Neuron (in vitro differentiated cells): Measurements from ENCODE around the gene LVRN.

Source experiments
- H2AFZ ChIP-seq: one replicate; pipeline ENCODE4 v1.6.1; 2013; ENCODE audit warnings: low read depth, mild to moderate bottlenecking, inconsistent platforms, low read length, moderate library complexity
- H3K27me3 ChIP-seq: one replicate; pipeline ENCODE4 v1.6.1; 2013; ENCODE audit warnings: low read length; ENCODE audit not compliant: insufficient read depth
- H3K36me3 ChIP-seq: one replicate; pipeline ENCODE4 v1.6.1; 2013; ENCODE audit warnings: low read length; ENCODE audit not compliant: insufficient read depth
- H3K4me1 ChIP-seq: one replicate; pipeline ENCODE4 v1.6.1; 2013; ENCODE audit warnings: low read length; ENCODE audit not compliant: insufficient read depth
- H3K4me3 ChIP-seq: 2 replicates; pipeline ENCODE4 v1.5.1; 2013; ENCODE audit warnings: mild to moderate bottlenecking, low read length, moderate library complexity
- H3K9me3 ChIP-seq: one replicate; pipeline ENCODE4 v1.6.1; 2013; ENCODE audit warnings: low read length

LVRN gene

DNA sequence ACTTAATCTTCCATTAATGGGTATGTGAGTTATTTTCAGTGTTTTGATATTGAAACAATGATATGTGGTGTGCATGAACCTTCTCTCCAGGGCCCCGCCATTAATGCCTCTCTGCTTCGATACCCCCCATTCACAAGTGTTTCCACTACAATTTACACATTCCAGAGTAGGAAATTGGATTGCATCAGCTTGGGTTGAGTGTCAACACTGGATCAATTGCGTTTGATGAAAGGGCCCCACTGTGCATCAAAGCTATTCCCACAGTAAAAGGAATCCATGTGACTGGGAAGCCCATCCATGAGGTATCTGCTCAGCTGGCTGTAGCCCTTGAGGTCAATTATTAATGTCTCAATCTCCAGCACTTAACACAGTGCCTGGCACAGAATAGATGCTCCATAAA, 17.8 kb upstream of the LVRN start:
- Histone ChIP-seq H3K4me3 (no peak overlapping the region), H3K4me1 (no peaks in the 10 kb centered on the region), H3K9me3 (no peaks in the 10 kb centered on the region), H3K36me3 (no peaks in the 10 kb centered on the region), H3K27me3 (no peaks in the 10 kb centered on the region), H2AFZ (no peak overlapping the region)

DNA sequence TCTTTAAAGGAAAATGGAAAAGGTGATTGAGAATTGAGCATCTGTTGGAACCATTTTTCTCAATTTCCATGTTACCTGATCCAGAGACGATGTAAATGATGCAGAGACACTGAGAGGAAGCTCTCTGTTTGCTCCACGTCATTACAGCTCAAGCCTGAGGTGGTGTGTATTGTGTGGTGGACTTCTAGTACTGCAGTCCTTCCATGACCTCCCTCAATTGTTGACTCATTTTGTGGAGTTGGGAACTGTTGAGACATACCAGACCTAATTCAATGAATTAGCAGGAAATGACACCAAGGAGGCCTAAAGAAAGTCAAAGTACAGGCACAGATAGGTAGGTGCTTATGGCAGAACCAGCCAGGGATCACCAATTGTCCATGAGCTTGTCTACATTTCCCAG, 15.6 kb upstream of the LVRN start:
- Histone ChIP-seq H3K4me1 (no peaks in the 10 kb centered on the region), H3K36me3 (no peaks in the 10 kb centered on the region), H2AFZ (no peak overlapping the region), H3K4me3 (no peak overlapping the region), H3K9me3 (no peaks in the 10 kb centered on the region), H3K27me3 (no peaks in the 10 kb centered on the region)

- Histone ChIP-seq H2AFZ (no peak overlapping the region), H3K36me3 (no peaks in the 10 kb centered on the region), H3K27me3 (no peaks in the 10 kb centered on the region), H3K9me3 (no peaks in the 10 kb centered on the region), H3K4me1 (no peaks in the 10 kb centered on the region), H3K4me3 (no peak overlapping the region)
Measured at GRCh38 chr5:115947260-115947659, 15.0 kb upstream of the LVRN start.

- no peaks in the 10 kb centered on the region for H3K4me1 ChIP-seq
- H2AFZ ChIP-seq: no peak overlapping the region
- no peaks in the 10 kb centered on the region for H3K27me3 ChIP-seq
- H3K36me3 ChIP-seq: no peaks in the 10 kb centered on the region
- no peaks in the 10 kb centered on the region for H3K9me3 ChIP-seq
- no peak overlapping the region for H3K4me3 ChIP-seq
Measured at GRCh38 chr5:115948091-115948534, 14.2 kb upstream of the LVRN start.

DNA sequence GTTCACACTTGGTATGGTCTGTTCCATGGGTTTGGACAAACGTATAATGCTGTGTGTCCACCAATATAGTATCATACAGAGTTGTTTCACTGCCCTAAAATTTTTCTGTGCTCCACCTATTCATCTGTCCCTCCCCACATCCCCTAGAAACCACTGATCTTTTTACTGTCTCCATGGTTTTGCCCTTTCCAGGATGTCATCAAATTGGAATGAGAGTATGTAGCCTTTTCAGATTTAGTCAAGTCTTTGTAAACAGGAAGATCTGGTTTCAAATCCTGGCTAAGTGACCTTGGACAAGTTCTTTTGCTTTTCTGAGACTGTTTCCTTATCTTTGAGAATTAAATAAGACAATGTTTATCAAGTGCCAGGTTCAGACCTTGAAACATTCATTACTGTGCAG, 13.2 kb upstream of the LVRN start:
- Histone ChIP-seq H2AFZ (no peak overlapping the region), H3K4me1 (no peaks in the 10 kb centered on the region), H3K27me3 (no peaks in the 10 kb centered on the region), H3K4me3 (no peak overlapping the region), H3K9me3 (no peaks in the 10 kb centered on the region), H3K36me3 (no peaks in the 10 kb centered on the region)

DNA sequence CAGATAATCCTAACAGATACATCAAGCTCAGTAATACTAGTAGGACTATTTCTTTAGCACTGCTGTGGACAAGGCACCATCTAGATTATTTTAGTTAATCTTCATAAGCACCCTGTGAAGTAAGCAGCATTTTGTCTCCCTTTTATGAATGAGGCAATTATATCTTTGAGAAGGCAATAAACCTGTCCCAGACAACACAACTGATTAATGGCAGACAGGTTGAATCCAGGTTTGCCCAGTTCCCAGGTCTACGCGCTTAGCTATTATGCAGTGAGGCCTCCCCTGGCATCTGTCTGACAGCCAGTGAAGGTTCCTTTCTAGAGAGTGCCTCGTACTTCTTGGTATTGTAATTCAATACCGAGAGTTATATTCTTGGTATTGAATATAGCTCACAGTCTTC, 9.7 kb upstream of the LVRN start:
- Histone ChIP-seq H3K9me3 (no peaks in the 10 kb centered on the region), H2AFZ (no peak overlapping the region), H3K4me3 (no peak overlapping the region), H3K36me3 (no peaks in the 10 kb centered on the region), H3K27me3 (no peaks in the 10 kb centered on the region), H3K4me1 (no peaks in the 10 kb centered on the region)

DNA sequence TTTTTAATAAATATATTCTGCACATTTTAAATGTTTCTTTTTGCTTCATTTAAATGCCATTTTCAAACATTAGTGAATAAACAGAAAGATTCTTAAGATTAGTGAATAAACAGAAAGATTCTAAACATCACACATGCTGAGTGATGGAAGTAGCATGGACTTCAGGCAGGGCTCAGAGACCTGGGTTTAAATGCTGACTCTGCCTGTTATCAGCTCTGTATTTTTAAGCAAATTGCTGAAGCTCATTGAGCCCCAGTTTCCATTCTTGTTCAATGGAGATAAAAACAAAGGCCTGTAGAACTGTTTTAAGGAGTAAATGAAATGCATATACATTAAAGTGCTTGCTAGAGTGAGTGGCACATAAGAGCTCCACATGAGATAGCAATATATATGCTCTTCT, 8.1 kb upstream of the LVRN start:
- Histone ChIP-seq H2AFZ (no peak overlapping the region), H3K27me3 (no peaks in the 10 kb centered on the region), H3K36me3 (no peaks in the 10 kb centered on the region), H3K4me3 (no peak overlapping the region), H3K9me3 (no peaks in the 10 kb centered on the region), H3K4me1 (no peaks in the 10 kb centered on the region)

- H3K9me3 ChIP-seq: no peaks in the 10 kb centered on the region
- no peaks in the 10 kb centered on the region for H3K4me1 ChIP-seq
- H3K27me3 ChIP-seq: no peaks in the 10 kb centered on the region
- no peak overlapping the region for H3K4me3 ChIP-seq
- H2AFZ ChIP-seq: no peak overlapping the region
- no peaks in the 10 kb centered on the region for H3K36me3 ChIP-seq
Measured at GRCh38 chr5:115956957-115957356, 5.3 kb upstream of the LVRN start.

- H3K4me3 ChIP-seq: no peak overlapping the region
- no peaks in the 10 kb centered on the region for H3K27me3 ChIP-seq
Measured at GRCh38 chr5:115961381-115962238, 665 bp upstream of the LVRN start.

DNA sequence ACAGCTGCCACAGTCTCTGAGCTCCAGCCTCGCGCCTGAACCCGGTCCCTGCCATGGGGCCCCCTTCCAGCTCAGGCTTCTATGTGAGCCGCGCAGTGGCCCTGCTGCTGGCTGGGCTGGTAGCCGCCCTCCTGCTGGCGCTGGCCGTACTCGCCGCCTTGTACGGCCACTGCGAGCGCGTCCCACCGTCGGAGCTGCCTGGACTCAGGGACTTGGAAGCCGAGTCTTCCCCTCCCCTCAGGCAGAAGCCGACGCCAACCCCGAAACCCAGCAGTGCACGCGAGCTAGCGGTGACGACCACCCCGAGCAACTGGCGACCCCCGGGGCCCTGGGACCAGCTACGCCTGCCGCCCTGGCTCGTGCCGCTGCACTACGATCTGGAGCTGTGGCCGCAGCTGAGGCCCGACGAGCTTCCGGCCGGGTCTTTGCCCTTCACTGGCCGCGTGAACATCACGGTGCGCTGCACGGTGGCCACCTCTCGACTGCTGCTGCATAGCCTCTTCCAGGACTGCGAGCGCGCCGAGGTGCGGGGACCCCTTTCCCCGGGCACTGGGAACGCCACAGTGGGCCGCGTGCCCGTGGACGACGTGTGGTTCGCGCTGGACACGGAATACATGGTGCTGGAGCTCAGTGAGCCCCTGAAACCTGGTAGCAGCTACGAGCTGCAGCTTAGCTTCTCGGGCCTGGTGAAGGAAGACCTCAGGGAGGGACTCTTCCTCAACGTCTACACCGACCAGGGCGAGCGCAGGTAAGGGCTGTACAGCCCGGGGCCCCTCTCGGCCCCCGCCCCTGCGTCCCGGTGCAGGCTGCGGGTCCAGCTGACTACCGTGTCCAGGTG, 509 bp downstream of the LVRN start:
- Histone ChIP-seq H3K27me3 (no peaks in the 10 kb centered on the region), H3K36me3 (no peaks in the 10 kb centered on the region), H2AFZ (no peak overlapping the region), H3K4me3 (no peak overlapping the region), H3K4me1 (no peaks in the 10 kb centered on the region), H3K9me3 (no peaks in the 10 kb centered on the region)

More at GRCh38 chr5:115961381-115962238, 665 bp upstream of the LVRN start:
- H3K4me1 ChIP-seq: no peaks in the 10 kb centered on the region
- no peaks in the 10 kb centered on the region for H3K36me3 ChIP-seq
- H2AFZ ChIP-seq: no peak overlapping the region
- H3K9me3 ChIP-seq: no peaks in the 10 kb centered on the region

DNA sequence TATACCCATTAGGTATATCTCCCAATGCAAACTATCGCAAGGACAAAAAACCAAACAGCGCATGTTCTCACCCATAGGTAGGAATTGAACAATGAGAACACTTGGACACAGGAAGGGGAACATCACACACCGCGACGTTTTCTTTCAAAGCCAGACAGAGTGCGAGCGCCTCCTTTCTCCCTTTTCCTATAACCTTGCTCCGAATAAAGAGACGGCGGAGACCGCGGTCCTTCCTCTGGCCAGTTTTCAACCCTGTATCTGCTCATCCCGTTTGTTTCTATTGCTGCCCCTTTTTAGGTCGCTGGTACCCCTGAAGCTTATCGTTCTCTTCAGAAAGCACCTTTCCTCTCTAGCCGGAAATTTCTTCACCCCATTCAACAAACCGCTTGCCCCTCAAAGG, 1.3 kb downstream of the LVRN start:
- no peaks in the 10 kb centered on the region for H3K9me3 ChIP-seq
- H3K27me3 ChIP-seq: no peaks in the 10 kb centered on the region
- no peaks in the 10 kb centered on the region for H3K36me3 ChIP-seq
- H3K4me3 ChIP-seq: no peak overlapping the region
- H2AFZ ChIP-seq: no peak overlapping the region
- H3K4me1 ChIP-seq: no peaks in the 10 kb centered on the region

DNA sequence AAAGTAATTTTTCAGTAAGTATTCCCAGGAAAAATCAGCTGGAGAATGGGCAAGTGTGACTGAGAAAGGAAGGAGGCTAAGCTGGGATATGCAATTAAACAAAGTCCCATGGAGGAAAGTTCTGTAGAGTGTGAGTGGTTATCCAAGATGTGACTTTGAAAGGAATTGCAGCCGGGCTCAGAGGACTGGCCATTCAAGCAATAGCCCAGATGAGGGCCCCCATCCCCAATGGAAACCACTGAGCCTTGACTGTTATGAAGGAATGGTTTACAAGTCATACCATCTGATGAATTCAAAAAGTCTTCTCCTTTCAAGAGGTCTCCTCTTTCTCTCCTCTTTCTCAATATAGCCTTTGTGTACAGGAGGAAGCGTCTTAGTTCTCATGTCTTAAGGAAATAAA, 6.5 kb downstream of the LVRN start:
- no peak overlapping the region for H2AFZ ChIP-seq
- H3K27me3 ChIP-seq: no peaks in the 10 kb centered on the region
- no peaks in the 10 kb centered on the region for H3K9me3 ChIP-seq
- no peak overlapping the region for H3K4me3 ChIP-seq
- H3K4me1 ChIP-seq: no peaks in the 10 kb centered on the region
- H3K36me3 ChIP-seq: no peaks in the 10 kb centered on the region

GRCh38 chr5:115977096-115977495, 14.8 kb downstream of the LVRN start:
- H3K4me1 ChIP-seq: no peaks in the 10 kb centered on the region
- H3K4me3 ChIP-seq: no peak overlapping the region
- no peaks in the 10 kb centered on the region for H3K36me3 ChIP-seq
- H3K9me3 ChIP-seq: no peaks in the 10 kb centered on the region
- H2AFZ ChIP-seq: no peak overlapping the region
- H3K27me3 ChIP-seq: no peaks in the 10 kb centered on the region
